Mesenchymal stem cell (in vitro differentiated cells and primary cell): ENCODE measurements around the gene GALNT2.
A peak's percentile ranks its signal among the peaks of the same experiment; 100 is the strongest.

Source experiments
- DNase-seq: peaks from one replicate; pipeline ENCODE4 v3.0.0-alpha.2; 2013
- H2AFZ ChIP-seq: one replicate; pipeline ENCODE4 v1.6.1; 2013; ENCODE audit warnings: low read depth, mild to moderate bottlenecking, control low read depth, inconsistent platforms, low read length, moderate library complexity
- H2AK5ac ChIP-seq: 2 replicates; pipeline ENCODE4 v1.6.1; 2013; ENCODE audit warnings: low read length, moderate library complexity, mild to moderate bottlenecking, inconsistent platforms; ENCODE audit not compliant: severe bottlenecking
- H2BK120ac ChIP-seq: one replicate; pipeline ENCODE4 v1.6.1; 2013; ENCODE audit warnings: low read depth, mild to moderate bottlenecking, inconsistent platforms, low read length, moderate library complexity
- H2BK12ac ChIP-seq, 2 experiments: one replicate each; pipeline ENCODE4 v1.6.1; 2013; ENCODE audit warnings: inconsistent platforms in 2 of 2, low read length in 2 of 2, mild to moderate bottlenecking in 2 of 2, moderate library complexity in 2 of 2, control low read depth in 1 of 2
- H2BK15ac ChIP-seq: one replicate; pipeline ENCODE4 v1.6.1; 2013; ENCODE audit warnings: mild to moderate bottlenecking, low read depth, inconsistent platforms; ENCODE audit not compliant: poor library complexity, severe bottlenecking
- H2BK5ac ChIP-seq: 2 replicates; pipeline ENCODE4 v1.6.1; 2013; ENCODE audit warnings: low read depth, mild to moderate bottlenecking, low read length, control low read depth, inconsistent platforms; ENCODE audit not compliant: poor library complexity, severe bottlenecking
- H3K14ac ChIP-seq, 2 experiments: one replicate each; pipeline ENCODE4 v1.6.1; 2013; ENCODE audit warnings: inconsistent platforms in 2 of 2, low read length in 2 of 2, control low read depth in 1 of 2, mild to moderate bottlenecking in 1 of 2, moderate library complexity in 1 of 2
- H3K18ac ChIP-seq, 2 experiments: one replicate each; pipeline ENCODE4 v1.6.1; 2013; ENCODE audit warnings: inconsistent platforms in 2 of 2, low read length in 2 of 2, control low read depth in 1 of 2, low read depth in 1 of 2, mild to moderate bottlenecking in 1 of 2
- H3K23ac ChIP-seq, 2 experiments: one replicate each; pipeline ENCODE4 v1.6.1; 2013; ENCODE audit warnings: inconsistent platforms in 2 of 2, low read length in 2 of 2, mild to moderate bottlenecking in 2 of 2, moderate library complexity in 2 of 2, control low read depth in 1 of 2
- H3K27ac ChIP-seq: 2 replicates; pipeline ENCODE4 v1.5.1; 2013; ENCODE audit warnings: mild to moderate bottlenecking, moderate library complexity, low read length, control low read depth, inconsistent platforms; ENCODE audit not compliant: poor library complexity, severe bottlenecking
- H3K27me3 ChIP-seq, 2 experiments: 2 replicates each; pipeline versions ENCODE4 v1.6.1 to v1.7.0; 2013; ENCODE audit warnings: low read length in 2 of 2, mild to moderate bottlenecking in 2 of 2, moderate library complexity in 2 of 2, control low read depth in 1 of 2, inconsistent platforms in 1 of 2; ENCODE audit not compliant: control insufficient read depth in 1 of 2, insufficient read depth in 1 of 2
- H3K36me3 ChIP-seq, 2 experiments: 2 replicates each; pipeline versions ENCODE4 v1.6.1 to v1.7.0; 2013; ENCODE audit warnings: low read length in 2 of 2, control low read depth in 1 of 2, inconsistent platforms in 1 of 2, low read depth in 1 of 2, mild to moderate bottlenecking in 1 of 2; ENCODE audit not compliant: insufficient read depth in 2 of 2, control insufficient read depth in 1 of 2
- H3K4ac ChIP-seq, 2 experiments: one replicate each; pipeline ENCODE4 v1.6.1; 2013; ENCODE audit warnings: inconsistent platforms in 2 of 2, low read length in 2 of 2, mild to moderate bottlenecking in 2 of 2, moderate library complexity in 2 of 2, control low read depth in 1 of 2, low read depth in 1 of 2
- H3K4me1 ChIP-seq: 2 replicates; pipeline ENCODE4 v1.6.1; 2013; ENCODE audit warnings: low read depth, low read length, control low read depth; ENCODE audit not compliant: control insufficient read depth, insufficient read depth
- H3K4me2 ChIP-seq: 2 replicates; pipeline ENCODE4 v1.6.1; 2013; ENCODE audit warnings: low read length, mild to moderate bottlenecking, inconsistent platforms; ENCODE audit not compliant: poor library complexity, severe bottlenecking
- H3K4me3 ChIP-seq, 2 experiments: 2 replicates each; pipeline versions ENCODE4 v1.5.1 to v1.7.0; 2013; ENCODE audit warnings: low read length in 2 of 2, mild to moderate bottlenecking in 2 of 2, control low read depth in 1 of 2, low read depth in 1 of 2; ENCODE audit not compliant: insufficient read depth in 1 of 2
- H3K79me1 ChIP-seq: replicated peaks from 2 replicates; pipeline ENCODE4 v1.6.1; 2013; ENCODE audit warnings: mild to moderate bottlenecking, control low read depth, low read length, inconsistent platforms; ENCODE audit not compliant: poor library complexity, severe bottlenecking
- H3K9ac ChIP-seq: 2 replicates; pipeline ENCODE4 v1.7.0; 2013; ENCODE audit warnings: mild to moderate bottlenecking, low read length, moderate library complexity
- H3K9me3 ChIP-seq: 2 replicates; pipeline ENCODE4 v1.7.0; 2013; ENCODE audit warnings: mild to moderate bottlenecking, low read length; ENCODE audit not compliant: control insufficient read depth
- H4K8ac ChIP-seq: one replicate; pipeline ENCODE4 v1.6.1; 2013; ENCODE audit warnings: inconsistent platforms, mild to moderate bottlenecking, low read length, moderate library complexity
- H4K91ac ChIP-seq: one replicate; pipeline ENCODE4 v1.6.1; 2013; ENCODE audit warnings: mild to moderate bottlenecking, low read length, inconsistent platforms
- WGBS: methylation state at CpG from one replicate; pipeline ENCODE4 v1.1.7; 2013; ENCODE audit warnings: mixed read lengths; 5-methylcytosine and 5-hydroxymethylcytosine counted together

GALNT2 gene

GRCh38 chr1:230211436-230212145 is 144.6 kb downstream of the GALNT2 start:
- Histone ChIP-seq H3K27me3 (no peaks in the 10 kb centered on the region), H3K9ac (peak overlapping the region; percentile 61), H3K14ac (peak overlapping the region in 1 of 2 experiments; percentile 44), H3K27ac (no peak overlapping the region), H2BK5ac (no peak overlapping the region), H4K8ac (no peak overlapping the region), H2AFZ (no peak overlapping the region), H3K4me1 (peaks cover 3% of the 10 kb centered on the region), H3K18ac (no peak overlapping the region), H3K4me2 (no peak overlapping the region), H2BK12ac (no peak overlapping the region), H3K4me3 (no peak overlapping the region), H3K23ac (no peak overlapping the region), H2BK15ac (no peak overlapping the region), H4K91ac (no peak overlapping the region), H3K9me3 (no peaks in the 10 kb centered on the region), H3K36me3 (peaks cover 3 to 7% of the 10 kb centered on the region in 2 experiments), H3K4ac (no peak overlapping the region), H2AK5ac (no peak overlapping the region), H2BK120ac (no peak overlapping the region), H3K79me1 (peaks cover 32% of the 10 kb centered on the region)
- 92% methylated on average over 5 of the region's 8 CpGs for WGBS
- DNase-seq: no peak

GRCh38 chr1:230212405-230212936 is 145.4 kb downstream of the GALNT2 start:
- Histone ChIP-seq H4K91ac (no peak overlapping the region), H3K79me1 (peaks cover 33% of the 10 kb centered on the region), H2BK5ac (no peak overlapping the region), H3K4me3 (no peak overlapping the region), H3K14ac (no peak overlapping the region), H3K9ac (no peak overlapping the region), H3K36me3 (peaks cover 0 to 3% of the 10 kb centered on the region in 2 experiments), H2BK15ac (no peak overlapping the region), H4K8ac (peak overlapping the region; percentile 32), H3K4ac (no peak overlapping the region), H3K9me3 (no peaks in the 10 kb centered on the region), H3K27ac (no peak overlapping the region), H3K23ac (peak overlapping the region in 1 of 2 experiments; percentile 23), H2BK12ac (peak overlapping the region in 1 of 2 experiments; percentile 59), H2AK5ac (no peak overlapping the region), H3K4me1 (peaks cover 5% of the 10 kb centered on the region), H3K27me3 (no peaks in the 10 kb centered on the region), H2AFZ (no peak overlapping the region), H3K4me2 (no peak overlapping the region), H2BK120ac (no peak overlapping the region), H3K18ac (peak overlapping the region in 1 of 2 experiments; percentile 25)
- no peak for DNase-seq
- WGBS: 72% methylated on average over 4 of the region's 7 CpGs

GRCh38 chr1:230215031-230215430 is 148.0 kb downstream of the GALNT2 start:
- H3K23ac ChIP-seq: no peak overlapping the region
- H2AFZ ChIP-seq: no peak overlapping the region
- H2BK12ac ChIP-seq: no peak overlapping the region
- no peak overlapping the region for H3K4ac ChIP-seq
- H3K9ac ChIP-seq: peak overlapping the region; percentile 71
- no peak overlapping the region for H3K27ac ChIP-seq
- H2BK15ac ChIP-seq: no peak overlapping the region
- no peaks in the 10 kb centered on the region for H3K27me3 ChIP-seq
- no peak overlapping the region for H4K91ac ChIP-seq
- no peak overlapping the region for H2BK5ac ChIP-seq
- H4K8ac ChIP-seq: no peak overlapping the region
- peaks cover 0 to 6% of the 10 kb centered on the region in 2 experiments for H3K36me3 ChIP-seq
- 82% methylated on average over 7 of the region's 7 CpGs for WGBS
- peak; percentile 56 for DNase-seq
- no peak overlapping the region for H3K18ac ChIP-seq
- H3K4me3 ChIP-seq: no peak overlapping the region
- H3K14ac ChIP-seq: no peak overlapping the region
- peaks cover 5% of the 10 kb centered on the region for H3K4me1 ChIP-seq
- no peak overlapping the region for H2AK5ac ChIP-seq
- no peak overlapping the region for H3K4me2 ChIP-seq
- peaks cover 37% of the 10 kb centered on the region for H3K79me1 ChIP-seq
- H2BK120ac ChIP-seq: no peak overlapping the region
- H3K9me3 ChIP-seq: no peaks in the 10 kb centered on the region

- DNase-seq: no peak
- Histone ChIP-seq H3K18ac (no peak overlapping the region), H2BK15ac (no peak overlapping the region), H3K4me2 (no peak overlapping the region), H3K14ac (no peak overlapping the region), H2BK12ac (no peak overlapping the region), H2BK5ac (no peak overlapping the region), H2AFZ (no peak overlapping the region), H3K9me3 (no peaks in the 10 kb centered on the region), H3K23ac (no peak overlapping the region), H3K36me3 (peaks cover 0 to 6% of the 10 kb centered on the region in 2 experiments), H3K79me1 (peaks cover 39% of the 10 kb centered on the region), H4K8ac (no peak overlapping the region), H3K27ac (no peak overlapping the region), H3K4me1 (peaks cover 5% of the 10 kb centered on the region), H3K4me3 (no peak overlapping the region), H2BK120ac (no peak overlapping the region), H2AK5ac (no peak overlapping the region), H4K91ac (no peak overlapping the region), H3K4ac (no peak overlapping the region), H3K27me3 (no peaks in the 10 kb centered on the region), H3K9ac (peak overlapping the region; percentile 71)
- 80% methylated on average over 1 of the region's 1 CpG for WGBS
Measured at GRCh38 chr1:230215529-230215928, 148.5 kb downstream of the GALNT2 start.
